Measurements from ENCODE around the gene SNPH.
"Not testable (repeated sequence)": the region's sequence is repeated elsewhere in the genome, so short reads cannot be mapped to it uniquely, and the experiment has no call there.

Gene SNPH

DNA sequence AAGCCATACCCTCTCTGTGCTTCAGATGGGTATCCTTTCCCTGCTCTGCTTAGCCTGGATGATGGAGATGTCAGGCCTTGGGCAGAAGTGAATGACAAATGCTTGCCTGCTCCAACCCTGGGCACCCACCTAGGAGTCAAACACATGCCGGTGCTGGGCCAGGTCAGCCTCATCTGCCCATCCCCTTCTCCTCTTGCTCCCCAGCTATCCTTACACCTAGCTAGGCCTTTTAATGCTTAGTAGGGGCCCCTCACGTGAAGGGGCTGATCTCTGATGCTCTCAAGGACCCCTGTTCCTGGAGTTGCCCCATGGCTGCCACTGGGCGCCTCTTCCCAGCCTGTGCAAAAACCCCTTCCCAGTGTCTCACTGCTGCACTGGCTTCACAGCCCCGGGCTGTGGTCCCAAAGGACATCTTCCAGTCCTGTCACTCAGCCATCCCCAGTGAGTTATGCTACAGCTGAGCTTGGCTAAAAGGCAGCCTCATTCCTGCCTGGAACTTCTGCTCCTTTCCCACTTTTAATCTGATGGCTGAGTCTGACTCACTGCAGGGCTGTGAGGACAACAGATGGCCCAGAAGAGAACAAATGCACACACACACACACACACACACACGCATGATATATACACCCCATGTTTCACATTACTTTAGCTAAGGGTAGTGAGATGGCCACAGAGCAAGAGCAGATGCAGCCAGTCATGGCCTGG, 75.6 kb downstream of the SNPH start:
- no peak for DNase-seq

DNA sequence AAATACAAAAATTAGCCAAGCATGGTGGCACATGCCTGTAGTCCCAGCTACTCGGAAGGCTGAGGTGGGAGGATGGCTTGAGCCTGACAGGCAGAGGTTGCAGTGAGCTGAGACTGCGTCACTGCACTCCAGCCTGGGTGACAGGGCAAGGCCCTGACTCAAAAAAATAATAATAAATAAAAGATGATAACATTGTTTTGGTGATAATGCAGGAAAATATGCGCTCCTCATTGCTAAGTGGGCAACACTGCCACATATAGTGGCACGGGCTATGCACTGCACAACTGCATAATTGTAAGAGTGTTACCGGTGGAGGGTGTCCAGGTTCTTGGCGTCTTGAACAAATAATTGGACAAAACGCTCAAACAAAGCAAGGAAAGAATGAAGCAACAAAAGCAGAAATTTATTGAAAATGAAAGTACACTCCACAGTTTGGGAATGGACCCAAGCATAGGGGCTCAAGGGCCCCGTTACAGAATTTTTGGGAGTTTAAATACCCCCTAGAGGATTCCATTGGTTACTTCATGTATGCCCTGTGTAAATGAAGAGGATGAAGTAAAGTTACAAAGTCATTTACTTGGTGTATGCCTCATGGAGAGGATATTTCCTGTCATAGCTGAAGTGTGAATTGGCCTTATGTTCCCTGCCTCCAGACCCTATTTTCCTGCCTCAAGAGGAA, 77.5 kb downstream of the SNPH start:
- not testable (repeated sequence) for DNase-seq

DNA sequence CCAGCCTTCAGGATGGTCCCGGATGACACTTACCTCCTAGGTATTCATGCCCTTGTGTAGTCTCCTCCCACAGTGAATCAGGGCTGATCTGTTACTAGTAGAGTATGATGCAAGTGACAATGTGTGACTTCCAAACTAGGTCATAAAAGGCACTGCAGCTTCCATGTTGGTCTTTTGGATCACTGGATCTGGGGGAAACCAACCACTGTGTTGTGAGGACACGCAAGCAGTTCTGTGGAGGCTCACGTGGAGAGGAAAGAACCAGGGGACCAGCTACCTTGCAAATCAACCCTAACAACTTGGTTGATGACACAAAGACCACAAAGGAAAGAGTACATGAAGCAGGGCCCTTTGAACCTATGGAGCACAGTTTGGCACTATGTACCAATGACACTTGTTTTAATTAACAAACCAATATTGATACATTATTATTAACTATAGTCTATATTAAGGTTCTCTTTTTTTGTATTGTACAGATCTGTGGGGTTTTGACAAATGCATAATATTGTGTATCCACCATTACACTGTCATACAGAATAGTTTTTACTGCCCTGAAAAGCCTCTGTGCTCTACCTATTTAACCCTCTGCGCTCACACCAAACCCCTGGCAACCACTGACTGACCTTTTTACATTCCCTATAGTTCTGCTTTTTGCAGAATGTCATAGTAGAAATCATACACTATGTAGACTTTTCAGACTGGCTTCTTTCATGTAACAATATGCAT, 79.1 kb downstream of the SNPH start:
- DNase-seq: no peak

DNA sequence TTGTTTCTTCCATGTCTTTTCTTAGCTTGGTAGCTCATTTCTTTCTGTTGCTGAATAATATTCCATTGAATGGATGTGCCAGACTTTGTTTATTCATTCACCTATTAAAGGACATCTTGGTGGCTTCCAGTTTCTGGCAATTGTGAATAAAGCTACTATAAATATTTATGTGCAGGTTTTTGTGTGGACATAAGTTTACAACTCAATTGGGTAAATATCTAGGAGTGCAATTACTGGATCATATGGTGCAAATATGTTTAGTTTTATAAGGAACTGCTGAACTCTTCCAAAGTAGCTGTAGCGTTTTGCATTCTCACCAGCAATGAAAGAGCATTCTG, 79.6 kb downstream of the SNPH start:
- no peak for DNase-seq

DNA sequence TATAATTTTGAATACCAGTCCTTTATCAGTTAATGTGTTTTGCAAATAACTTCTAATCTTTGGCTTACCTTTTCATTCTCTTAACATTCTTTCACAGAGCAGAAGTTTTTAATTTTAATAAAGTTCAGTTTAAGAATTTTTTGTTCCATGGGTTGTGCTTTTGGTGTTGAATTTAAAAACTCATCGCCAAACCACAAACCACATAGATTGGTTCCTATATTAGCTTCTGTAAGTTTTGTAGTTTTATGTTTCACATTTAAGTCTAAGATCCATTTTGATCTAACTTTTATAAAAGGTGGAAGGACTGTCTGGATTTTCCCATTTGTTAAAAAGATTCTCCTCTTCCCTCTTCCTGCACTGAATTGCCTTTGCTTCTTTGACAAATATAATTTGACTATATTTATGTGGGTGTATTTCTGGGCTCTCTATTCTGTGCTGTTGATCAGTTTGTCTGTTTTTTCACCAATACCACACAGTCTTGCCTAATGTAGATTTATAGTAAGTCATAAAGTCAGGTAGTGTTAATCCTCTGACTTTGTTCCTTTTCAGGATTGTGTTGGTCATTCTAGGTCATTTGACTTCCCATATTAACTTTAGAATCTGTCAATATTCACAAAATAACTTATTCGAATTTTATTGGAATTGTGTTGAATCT, 80.3 kb downstream of the SNPH start:
- no peak for DNase-seq

DNA sequence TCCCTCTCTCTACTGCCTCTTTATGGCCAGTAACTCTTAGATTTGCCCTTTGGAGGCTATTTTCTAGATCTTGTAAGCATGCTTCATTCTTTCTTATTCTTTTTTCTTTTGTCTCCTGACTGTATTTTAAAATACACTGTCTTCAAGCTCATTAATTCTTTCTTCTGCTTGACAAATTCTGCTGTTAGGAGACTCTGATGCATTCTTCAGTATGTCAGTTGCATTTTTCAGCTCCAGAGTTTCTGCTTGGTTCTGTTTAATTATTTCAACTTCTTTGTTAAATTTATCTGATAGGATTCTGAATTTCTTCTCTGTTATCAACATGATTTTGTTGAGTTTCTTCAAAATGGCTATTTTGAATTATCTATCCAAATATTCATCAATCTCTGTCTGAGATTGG, 87.9 kb downstream of the SNPH start:
- DNase-seq: no peak

DNA sequence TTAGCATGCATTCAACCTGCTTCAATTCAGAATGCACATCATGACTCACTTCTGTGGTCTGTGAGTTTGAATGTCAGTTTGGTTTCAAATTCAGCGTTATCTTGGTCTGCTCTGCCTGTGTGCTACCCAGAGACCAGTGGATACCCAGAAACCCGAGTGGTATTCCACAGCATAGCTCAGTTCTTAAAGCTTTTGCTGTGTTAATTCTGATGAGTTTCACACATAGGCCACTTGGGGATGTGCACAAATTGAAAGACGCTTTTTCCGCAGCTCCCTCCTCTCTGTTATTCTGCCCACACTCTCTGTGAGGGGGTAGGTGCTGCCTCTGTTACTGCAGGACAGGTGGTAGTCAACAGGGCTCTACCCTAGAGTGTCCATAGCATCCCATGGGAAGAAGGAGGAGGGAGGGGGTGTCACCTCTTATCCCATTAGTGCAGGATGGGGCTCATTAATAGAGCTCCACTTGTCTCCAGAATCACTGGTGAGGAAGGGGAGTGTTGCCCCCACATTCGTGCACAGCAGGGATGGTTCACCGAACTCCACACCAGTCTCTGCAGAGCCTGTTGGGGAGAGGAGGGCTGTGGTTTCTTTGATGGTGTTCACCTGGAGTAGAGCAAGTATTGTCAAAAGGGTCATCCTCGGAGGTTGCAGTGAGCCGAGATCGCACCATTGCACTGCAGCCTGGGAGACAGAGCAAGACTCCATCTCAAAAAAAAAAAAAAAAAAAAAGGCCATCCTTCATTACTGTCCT, 92.0 kb downstream of the SNPH start:
- no peak for DNase-seq
